Measurements from ENCODE around the gene PRR30.

Gene PRR30

DNA sequence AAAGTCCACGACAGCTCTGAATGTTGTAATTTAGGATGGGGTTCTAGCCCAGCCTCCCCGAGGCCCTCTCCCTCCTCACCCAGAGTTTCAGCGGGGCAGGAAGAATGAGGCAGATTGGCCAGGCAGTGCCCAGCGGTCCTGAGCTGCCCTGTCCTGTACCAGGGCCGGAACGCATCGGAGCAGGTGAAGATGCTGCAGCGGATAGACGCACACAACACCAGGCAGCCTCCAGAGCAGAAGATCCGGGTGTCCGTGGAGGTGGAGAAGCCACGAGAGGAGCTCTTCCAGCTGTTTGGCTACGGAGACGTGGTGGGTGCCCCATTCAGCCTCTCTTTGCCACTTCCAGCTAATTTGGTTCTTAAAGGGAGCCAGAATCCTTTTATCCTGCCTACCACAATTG lies 41.9 kb downstream of the PRR30 start:
- no peak for DNase-seq (ENCODE audit: low read depth, low spot score)

- DNase-seq (ENCODE audit: low read depth, low spot score): no peak
These were observed 42.4 kb downstream of the PRR30 start for GRCh38 chr2:27096748-27097297.

DNA sequence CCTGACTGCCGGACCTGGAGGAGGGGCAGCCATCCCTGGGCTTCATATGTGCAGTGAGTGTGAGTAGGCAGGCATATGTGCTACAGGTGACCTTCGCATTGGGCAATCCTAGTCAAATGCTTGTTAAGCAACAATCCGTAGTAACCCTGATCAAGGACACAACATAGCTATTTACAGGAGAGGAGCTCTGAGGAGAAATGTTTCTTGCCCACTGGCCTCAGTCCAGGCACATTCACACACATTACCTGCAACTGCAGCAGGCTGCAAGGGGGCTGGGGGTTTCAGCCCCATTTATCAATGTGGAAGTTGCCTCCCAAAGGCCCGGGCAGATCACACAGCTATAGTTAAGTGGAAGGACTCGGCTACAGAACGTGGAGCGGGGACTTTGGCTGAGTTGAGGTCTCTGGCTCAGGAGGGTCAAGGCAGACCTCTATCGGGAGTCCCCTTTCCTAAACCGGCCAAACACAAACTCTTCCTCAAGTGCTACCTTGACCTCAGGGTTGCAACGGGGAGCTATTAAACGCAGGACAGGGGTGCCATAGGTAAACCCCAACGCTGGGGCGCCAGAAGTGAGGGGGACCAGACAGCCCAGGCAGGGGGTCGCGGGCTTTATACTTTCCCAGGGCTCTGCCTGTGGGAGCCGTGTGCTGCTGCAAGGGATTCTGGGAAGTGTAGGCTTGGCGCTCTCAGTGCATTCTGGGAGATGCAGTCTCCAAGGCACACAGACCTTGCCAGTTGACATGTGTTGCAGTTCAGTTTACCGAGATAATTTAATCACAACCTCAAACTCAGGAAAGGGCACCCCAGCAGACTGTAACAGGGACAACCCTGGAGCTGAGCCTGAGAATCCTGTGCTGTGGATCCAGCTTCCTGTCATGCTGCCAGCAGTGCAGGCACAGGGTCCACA lies 43.2 kb downstream of the PRR30 start:
- DNase-seq (ENCODE audit: low read depth, low spot score): no peak

DNA sequence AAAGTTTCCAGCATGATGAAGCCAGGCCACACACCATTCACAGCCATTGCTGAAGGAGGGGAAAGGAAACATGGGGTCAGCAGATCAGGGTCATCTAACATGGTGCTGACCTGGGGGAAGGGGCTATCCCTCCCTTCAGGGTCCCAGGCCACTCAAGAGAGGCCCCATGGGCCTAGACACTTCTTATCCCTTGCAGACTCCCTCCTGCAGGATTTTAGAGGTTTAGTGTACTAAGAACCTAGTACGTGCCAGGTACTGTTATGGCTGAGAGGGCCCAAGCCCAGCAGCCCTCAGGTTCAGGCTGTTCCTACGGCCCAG lies 43.8 kb downstream of the PRR30 start:
- no peak for DNase-seq (ENCODE audit: low read depth, low spot score)

DNA sequence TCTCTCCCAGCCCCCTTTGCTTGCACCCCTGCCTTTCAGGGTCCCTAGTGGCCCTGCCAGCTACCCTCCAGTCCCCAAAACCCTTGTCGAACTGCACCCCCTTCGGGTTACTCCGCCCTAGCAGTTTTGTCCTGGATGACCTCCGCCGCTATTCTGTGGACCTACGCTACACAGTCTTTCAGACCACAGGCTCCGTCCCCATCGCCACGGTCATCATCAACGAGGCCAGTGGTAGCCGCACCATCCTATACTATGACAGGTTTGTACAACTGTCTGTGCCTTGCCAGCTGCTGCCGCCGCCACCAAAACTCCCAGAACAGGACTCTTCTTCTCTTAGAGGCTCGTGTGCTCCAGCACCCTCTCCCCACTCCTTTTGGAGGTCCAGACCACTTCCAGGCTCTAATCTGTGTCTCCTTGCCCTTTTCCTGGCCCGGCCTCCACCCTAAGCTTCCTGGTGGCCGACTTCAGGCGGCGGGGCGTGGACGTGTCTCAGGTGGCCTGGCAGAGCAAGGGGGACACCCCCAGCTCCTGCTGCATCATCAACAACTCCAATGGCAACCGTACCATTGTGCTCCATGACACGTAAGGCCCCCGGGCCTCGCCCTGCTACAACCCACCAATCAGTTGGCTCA lies 44.7 kb downstream of the PRR30 start:
- DNase-seq (ENCODE audit: low read depth, low spot score): no peak

GRCh38 chr2:27093430-27094352 lies 45.5 kb downstream of the PRR30 start:
- no peak for DNase-seq (ENCODE audit: low read depth, low spot score)

- DNase-seq (ENCODE audit: low read depth, low spot score): no peak
These were observed 46.3 kb downstream of the PRR30 start for GRCh38 chr2:27092696-27093429.

DNA sequence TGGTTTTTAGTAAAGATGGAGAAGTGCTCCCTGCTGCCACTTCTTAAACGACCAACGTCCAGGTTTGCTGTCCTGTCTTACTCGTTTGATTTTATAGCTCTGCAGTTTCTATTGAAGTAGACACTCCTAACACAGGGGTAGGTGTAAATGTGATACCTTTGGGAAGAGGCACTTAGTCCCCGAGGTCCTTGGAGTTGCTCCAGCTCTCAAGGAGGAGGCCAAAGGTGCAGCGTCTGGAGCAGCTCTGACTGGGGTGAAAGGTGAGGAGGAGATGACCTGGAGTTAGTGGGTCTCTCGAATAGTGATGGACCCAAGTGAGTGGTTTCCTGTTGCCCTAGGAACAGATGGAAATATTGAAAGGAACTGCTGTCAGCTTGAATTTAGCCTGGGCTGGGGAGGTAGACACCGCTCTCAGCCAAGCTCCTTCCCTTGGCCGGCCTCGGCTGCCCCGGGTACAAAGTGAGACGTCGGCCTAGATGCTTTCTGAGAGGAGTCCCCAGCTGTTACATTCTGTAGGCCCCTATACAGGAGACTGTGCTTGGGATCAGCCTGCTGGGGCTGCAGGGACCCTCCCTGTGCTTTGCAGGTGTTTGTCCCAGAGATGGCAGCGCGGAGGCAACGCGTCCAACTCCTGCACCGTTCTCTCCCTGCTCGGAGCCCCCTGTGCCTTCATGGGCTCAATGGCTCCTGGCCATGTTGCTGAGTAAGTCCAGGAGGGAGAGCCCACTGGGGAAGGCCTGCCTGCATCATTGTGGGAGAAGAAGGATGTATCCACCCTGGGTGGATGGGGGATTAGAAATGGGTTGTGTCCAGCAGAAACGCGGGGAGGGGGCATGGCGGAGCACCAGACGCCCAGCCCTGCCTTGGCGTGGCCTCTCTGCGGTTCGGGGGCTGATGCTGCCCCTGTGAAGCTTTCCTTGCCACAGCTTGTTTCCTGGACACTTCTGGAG lies 47.2 kb downstream of the PRR30 start:
- no peak for DNase-seq (ENCODE audit: low read depth, low spot score)

- DNase-seq (ENCODE audit: low read depth, low spot score): no peak
These were observed 49.9 kb downstream of the PRR30 start for GRCh38 chr2:27089111-27089954.

- DNase-seq (ENCODE audit: low read depth, low spot score): no peak
These were observed 50.6 kb downstream of the PRR30 start for GRCh38 chr2:27088634-27089033.

DNA sequence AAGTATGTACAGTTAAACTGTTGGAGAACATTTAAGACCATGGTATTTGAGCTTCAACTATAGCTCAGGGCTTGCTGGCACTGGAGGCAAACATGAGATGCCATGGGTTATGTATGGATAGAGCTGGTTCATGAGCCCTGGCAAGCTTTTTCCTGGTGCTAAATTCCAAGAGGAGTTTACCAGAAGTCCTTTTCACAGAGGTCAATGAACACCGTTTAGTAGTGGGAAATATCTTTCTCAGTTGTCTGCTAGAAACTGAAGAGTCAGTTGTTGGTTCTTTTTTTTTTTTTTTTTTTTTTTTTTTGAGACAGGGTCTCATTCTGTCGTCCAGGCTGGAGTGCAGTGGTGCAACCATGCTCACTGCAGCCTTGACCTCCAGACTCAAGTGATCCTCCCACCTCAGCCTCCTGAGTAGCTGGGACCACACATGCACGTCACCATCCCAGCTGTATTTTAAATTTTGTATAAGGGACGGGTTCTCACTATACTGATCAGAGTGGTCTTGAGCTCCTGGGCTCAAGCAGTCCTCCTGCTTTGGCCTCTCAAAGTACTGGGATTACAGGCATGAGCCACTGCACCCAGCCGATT lies 51.3 kb downstream of the PRR30 start:
- no peak for DNase-seq (ENCODE audit: low read depth, low spot score)
